K562 (cell line): ENCODE measurements around the gene JUP. TPM values are rescaled to one million over a fixed set of nuclear protein-coding genes. Genes with fewer than 3 reads are reported as not detected.

Experiments used
- ATAC-seq: fragments of 200-7000 bp; cut with Tn5 transposase; 3 replicates; pipeline ENCODE4 v1.9.1; 2020; ENCODE audit warnings: moderate library complexity
- BruUV-seq: library from RNA; stranded (reverse); fragments of 400-500 nt; replicated peaks from 2 replicates; lab custom pipeline; 2021; lab: Mats Ljungman, UMichigan
- CTCF ChIA-PET: fragments of 300-600 bp; formaldehyde crosslinking; extraction: SDS; loops from one replicate; lab custom pipeline; 2021; ENCODE audit warnings: low intra/inter-chr PET ratio; lab: Yijun Ruan, JAX
- POLR2A ChIA-PET: fragments of 300-600, 350-650 bp; sonication (Branson Sonifier 250); formaldehyde crosslinking; extraction: SDS; loops from one replicate; lab custom pipeline; 2021; ENCODE audit warnings: antibody characterized with exemption, inconsistent platforms; lab: Yijun Ruan, JAX
- DNase-seq, 4 experiments: peaks; one replicate each; pipeline versions ENCODE4 v3.0.0 to v3.0.0-alpha.2; 2011 to 2018; ENCODE audit warnings: low spot score in 3 of 4, mixed read lengths in 3 of 4; ENCODE audit errors: extremely low read depth in 1 of 4
- FAIRE-seq: peaks from 2 replicates; lab custom pipeline; 2011; peaks lifted over from hg19 to GRCh38; lab: Jason Lieb, UNC
- H2AFZ ChIP-seq: 2 replicates; pipeline ENCODE4 v1.6.0; 2011; ENCODE audit warnings: low read depth, low read length, control low read depth, inconsistent platforms
- H3K27ac ChIP-seq: fragments of 200-600 bp; 3 replicates; pipeline ENCODE4 v1.8.0; 2011; ENCODE audit warnings: low read depth, mild to moderate bottlenecking, control low read depth, inconsistent platforms, low read length, moderate library complexity, mixed read lengths; ENCODE audit errors: extremely low read depth
- H3K27me3 ChIP-seq, 2 experiments: fragments of 300-600 bp in 1 of 2; 2 replicates in 1 of 2; 3 replicates in 1 of 2; pipeline versions ENCODE4 v1.6.0 to v1.8.0; 2011; ENCODE audit warnings: inconsistent platforms in 2 of 2, low read length in 2 of 2, mild to moderate bottlenecking in 1 of 2, mixed read lengths in 1 of 2, moderate library complexity in 1 of 2; ENCODE audit not compliant: control insufficient read depth in 2 of 2, insufficient read depth in 2 of 2
- H3K36me3 ChIP-seq: fragments of 300-600 bp; 3 replicates; pipeline ENCODE4 v1.8.0; 2011; ENCODE audit warnings: mild to moderate bottlenecking, low read length, inconsistent platforms; ENCODE audit not compliant: control insufficient read depth, insufficient read depth
- H3K4me1 ChIP-seq, 2 experiments: fragments of 200-600 bp in 1 of 2; replicated peaks in 1 of 2; 2 replicates in 1 of 2; 3 replicates in 1 of 2; pipeline versions ENCODE4 v1.5.1 to v1.8.0; 2011; ENCODE audit warnings: inconsistent platforms in 2 of 2, low read length in 2 of 2, mild to moderate bottlenecking in 1 of 2, mixed read lengths in 1 of 2, moderate library complexity in 1 of 2; ENCODE audit not compliant: control insufficient read depth in 2 of 2, insufficient read depth in 2 of 2
- H3K4me2 ChIP-seq: 2 replicates; pipeline ENCODE4 v1.6.1; 2011; ENCODE audit warnings: low read length, control low read depth, inconsistent platforms, mixed read lengths; ENCODE audit not compliant: insufficient read depth
- H3K4me3 ChIP-seq: fragments of 200-600 bp; sonication (generic), shearing (Covaris generic); 2 replicates; pipeline ENCODE4 v1.5.1; 2016; ENCODE audit warnings: control low read depth, inconsistent platforms
- H3K79me2 ChIP-seq: fragments of 200-600 bp; 3 replicates; pipeline ENCODE4 v1.8.0; 2011; ENCODE audit warnings: low read length, inconsistent platforms; ENCODE audit not compliant: control insufficient read depth, insufficient read depth
- H3K9ac ChIP-seq, 2 experiments: 2 replicates each; pipeline versions ENCODE4 v1.6.0 to v1.6.1; 2011; ENCODE audit warnings: low read depth in 2 of 2, low read length in 2 of 2, control low read depth in 1 of 2, inconsistent platforms in 1 of 2, mild to moderate bottlenecking in 1 of 2, mixed read lengths in 1 of 2; ENCODE audit not compliant: insufficient read depth in 1 of 2
- H3K9me1 ChIP-seq: one replicate; pipeline ENCODE4 v1.6.0; 2011; ENCODE audit warnings: inconsistent platforms, mild to moderate bottlenecking, low read length, moderate library complexity; ENCODE audit not compliant: control insufficient read depth, insufficient read depth
- H3K9me3 ChIP-seq: replicated peaks from 2 replicates; pipeline ENCODE4 v1.5.1; 2011; ENCODE audit warnings: low read depth, low read length, inconsistent platforms; ENCODE audit not compliant: control insufficient read depth, insufficient read depth
- H4K20me1 ChIP-seq: replicated peaks from 2 replicates; pipeline ENCODE4 v1.6.1; 2011; ENCODE audit warnings: low read length, inconsistent platforms, mixed read lengths; ENCODE audit not compliant: control insufficient read depth, insufficient read depth
- DIDO1 ChIP-seq: fragments of 450-650 bp; IDR thresholded peaks from 2 replicates; pipeline ENCODE4 v1.6.1; 2016; ENCODE audit warnings: low read depth, missing biosample characterization, missing genetic modification characterization
- E2F8 ChIP-seq: fragments of 450-650 bp; IDR thresholded peaks from 2 replicates; pipeline ENCODE4 v1.7.1; 2018; ENCODE audit warnings: mild to moderate bottlenecking, low read depth; ENCODE audit not compliant: partially characterized antibody
- MECOM ChIP-seq: fragments of 250-450 bp; sonication (Bioruptor Pico); IDR thresholded peaks from 2 replicates; pipeline ENCODE4 v1.8.0; 2022; ENCODE audit warnings: inconsistent platforms
- NBN ChIP-seq: fragments of 450-650 bp; IDR thresholded peaks from 2 replicates; pipeline ENCODE4 v1.6.1; 2016; ENCODE audit warnings: low read depth, mild to moderate bottlenecking
- NR0B1 ChIP-seq: fragments of 450-650 bp; IDR thresholded peaks from one replicate; pipeline ENCODE4 v1.6.1; 2018; ENCODE audit warnings: mild to moderate bottlenecking, moderate library complexity; ENCODE audit not compliant: partially characterized antibody
- SP2 ChIP-seq: IDR thresholded peaks from 2 replicates; pipeline ENCODE4 v1.6.1; 2011; ENCODE audit warnings: mild to moderate bottlenecking, low read depth, low read length, moderate library complexity; ENCODE audit not compliant: poor library complexity, severe bottlenecking; ENCODE audit errors: extremely low read depth
- TAL1 ChIP-seq: fragments of 450-650 bp; IDR thresholded peaks from 2 replicates; pipeline ENCODE4 v1.6.1; 2016; ENCODE audit warnings: mild to moderate bottlenecking
- ZNF507 ChIP-seq: conservative IDR thresholded peaks from 2 replicates; pipeline ENCODE4 v1.6.1; 2017; ENCODE audit warnings: missing genetic modification characterization, missing compliant biosample characterization
- WGBS: fragments of 100-300 bp; shearing (Covaris generic); methylation state at CpG from one replicate; pipeline ENCODE4 v1.1.6; 2016; ENCODE audit warnings: low coverage, mixed read lengths; ENCODE audit not compliant: insufficient coverage; ENCODE audit errors: missing lambda C conversion rate; 5-methylcytosine and 5-hydroxymethylcytosine counted together
- in situ Hi-C: fragments of 300-500 bp; cut with MboI; formaldehyde crosslinking; loops from 4 replicates; pipeline ENCODE4 v1.15.0; 2018; ENCODE audit warnings: inconsistent platforms, mixed read lengths
- intact Hi-C: fragments of 100-400 bp; cut with micrococcal nuclease; formaldehyde crosslinking; loops from 2 replicates; pipeline ENCODE4 v1.14.2; 2022
- polyA plus RNA-seq, 8 experiments: library from polyadenylated mRNA; depleted of rRNA in 4 of 8; stranded (reverse) in 5 of 8; unstranded in 3 of 8; fragments of >200 nt; fragmentation: Nextera tagmentation in 2 of 8; fragmentation: Illumina TruSeq in 1 of 8; extraction: Ambion mirVana in 2 of 8; extraction: Trizol in 1 of 8; gene quantifications; 2 replicates each; pipeline versions ENCODE4 v1.2.1 to v1.2.3, GENCODE V29; 2011 to 2014; ENCODE audit warnings: inconsistent platforms in 1 of 8, missing spikeins in 1 of 8
- total RNA-seq, 7 experiments: library from RNA; depleted of rRNA in 6 of 7; stranded (reverse); fragments of >200 nt in 6 of 7; fragmentation: Illumina TruSeq in 2 of 7; extraction: Trizol in 2 of 7; gene quantifications; 2 replicates each; pipeline versions ENCODE4 v1.2.1 to v1.2.3, GENCODE V29; 2011 to 2021; ENCODE audit warnings: low replicate concordance in 1 of 7
- TF ChIP-seq, protein P1 (sequence below): fragments of 200-800 bp; sonication (Bioruptor generic); IDR thresholded peaks from 2 replicates; pipeline ENCODE4 v1.6.1; 2017; ENCODE audit warnings: missing genetic modification characterization, missing compliant biosample characterization

The JUP gene
- total and polyA plus RNA-seq, 9 of the 15 experiments (the other 6 are each of a cell fraction or from before 2014, with no cell fraction given) = 6.4 to 177 (median 31.2) TPM

GRCh38 chr17:41725134-41725533 lies 61.4 kb downstream of the JUP start:
- TF ChIP-seq MECOM (no peak), NR0B1 (no peak), ZNF507 (no peak), SP2 (no peak), E2F8 (no peak), TAL1 (no peak), DIDO1 (tag) (no peak), NBN (no peak)
- TF ChIP-seq, protein P1, sequence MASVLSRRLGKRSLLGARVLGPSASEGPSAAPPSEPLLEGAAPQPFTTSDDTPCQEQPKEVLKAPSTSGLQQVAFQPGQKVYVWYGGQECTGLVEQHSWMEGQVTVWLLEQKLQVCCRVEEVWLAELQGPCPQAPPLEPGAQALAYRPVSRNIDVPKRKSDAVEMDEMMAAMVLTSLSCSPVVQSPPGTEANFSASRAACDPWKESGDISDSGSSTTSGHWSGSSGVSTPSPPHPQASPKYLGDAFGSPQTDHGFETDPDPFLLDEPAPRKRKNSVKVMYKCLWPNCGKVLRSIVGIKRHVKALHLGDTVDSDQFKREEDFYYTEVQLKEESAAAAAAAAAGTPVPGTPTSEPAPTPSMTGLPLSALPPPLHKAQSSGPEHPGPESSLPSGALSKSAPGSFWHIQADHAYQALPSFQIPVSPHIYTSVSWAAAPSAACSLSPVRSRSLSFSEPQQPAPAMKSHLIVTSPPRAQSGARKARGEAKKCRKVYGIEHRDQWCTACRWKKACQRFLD (CRISPR knock-in tag) = no peak
- WGBS = 37% methylated on average over 3 of the region's 5 CpGs
- H3K9ac ChIP-seq = peak overlapping the region in 1 of 2 experiments; percentile 45; a peak in 1 of 4 replicates
- no peaks in the 10 kb centered on the region for H4K20me1 ChIP-seq
- H3K4me3 ChIP-seq = no peak overlapping the region
- H3K9me1 ChIP-seq = no peaks in the 10 kb centered on the region
- POLR2A ChIA-PET = interaction anchor here (0.6 to 3.2 kb wide), 5 partner anchors 11 to 1415 kb away, joined by 3 to 18 read pairs (median 3); partner anchors contain the start of gene EIF1
- BruUV-seq = no TSS peak
- peaks cover 3 to 29% of the 10 kb centered on the region in 2 experiments; a peak in 3 of 5 replicates for H3K4me1 ChIP-seq
- ATAC-seq (peak; percentile 39; the same call in 2 of the 3 replicates), FAIRE-seq (no peak), DNase-seq (peak in 1 of 4 experiments; percentile 18)
- H3K36me3 ChIP-seq = no peaks in the 10 kb centered on the region
- CTCF ChIA-PET = no interaction called here
- H2AFZ ChIP-seq = no peak overlapping the region
- H3K4me2 ChIP-seq = no peak overlapping the region
- no peak overlapping the region for H3K27ac ChIP-seq
- in situ Hi-C loops = loop anchor here (25.0 kb wide), 1 partner anchor 387 kb away; the partner anchor contains the start of genes DHX58, HSPB9 and KAT2A
- intact Hi-C loops = no loop called here
- H3K79me2 ChIP-seq = no peaks in the 10 kb centered on the region
- H3K9me3 ChIP-seq = no peaks in the 10 kb centered on the region
- H3K27me3 ChIP-seq = no peaks in the 10 kb centered on the region
